MCF 10A (cell line): ENCODE data around the gene MST1R. TPM values are rescaled to one million over a fixed set of nuclear protein-coding genes. Genes with fewer than 3 reads are reported as not detected.

Source experiments
- BruUV-seq: library from RNA; stranded (reverse); fragments of 400-500 nt; replicated peaks from 2 replicates; lab custom pipeline; 2021; lab: Mats Ljungman, UMichigan
- CTCF ChIA-PET: fragments of 300-600 bp; sonication (Branson Sonifier 250); formaldehyde crosslinking; extraction: SDS; loops from one replicate; lab custom pipeline; 2021; ENCODE audit warnings: antibody characterized with exemption, inconsistent platforms; lab: Yijun Ruan, JAX
- POLR2A ChIA-PET: fragments of 300-600, 350-650 bp; sonication (Branson Sonifier 250); formaldehyde crosslinking; extraction: SDS; loops from one replicate; lab custom pipeline; 2020; ENCODE audit warnings: antibody characterized with exemption, inconsistent platforms; lab: Yijun Ruan, JAX
- DNase-seq: peaks from one replicate; pipeline ENCODE4 v3.0.0-alpha.2; 2018; ENCODE audit not compliant: unreplicated experiment
- H3K27ac Mint-ChIP-seq: one replicate; pipeline ENCODE4 v1.8.0; 2022; ENCODE audit warnings: mild to moderate bottlenecking, low read depth, mixed read lengths; ENCODE audit not compliant: unreplicated experiment
- H3K27me3 Mint-ChIP-seq: one replicate; pipeline ENCODE4 v1.8.0; 2022; ENCODE audit warnings: mixed read lengths; ENCODE audit not compliant: insufficient read depth, unreplicated experiment
- H3K36me3 Mint-ChIP-seq: one replicate; pipeline ENCODE4 v1.8.0; 2022; ENCODE audit warnings: mild to moderate bottlenecking, moderate library complexity, mixed read lengths; ENCODE audit not compliant: insufficient read depth, unreplicated experiment
- H3K4me1 Mint-ChIP-seq: one replicate; pipeline ENCODE4 v1.8.0; 2022; ENCODE audit warnings: mixed read lengths; ENCODE audit not compliant: insufficient read depth, unreplicated experiment
- H3K4me3 Mint-ChIP-seq: one replicate; pipeline ENCODE4 v1.8.0; 2022; ENCODE audit warnings: mild to moderate bottlenecking, moderate library complexity, mixed read lengths; ENCODE audit not compliant: unreplicated experiment
- H3K9me3 Mint-ChIP-seq: one replicate; pipeline ENCODE4 v1.8.0; 2022; ENCODE audit warnings: mixed read lengths; ENCODE audit not compliant: unreplicated experiment
- intact Hi-C: fragments of 100-400 bp; cut with micrococcal nuclease; formaldehyde crosslinking; loops from 2 replicates; pipeline ENCODE4 v1.14.1; 2022
- total RNA-seq: library from RNA; stranded (reverse); gene quantifications from 2 replicates; pipeline ENCODE4 v1.2.3, GENCODE V29; 2022
- TF ChIP-seq, protein P1 (sequence below): fragments of 200-600 bp; IDR thresholded peaks from one replicate; pipeline ENCODE4 v1.8.0; 2022; ENCODE audit warnings: antibody characterized with exemption, mild to moderate bottlenecking; ENCODE audit not compliant: unreplicated experiment

The MST1R gene
- total RNA-seq, 1 experiment from 2014 or later, result 103 TPM

DNA sequence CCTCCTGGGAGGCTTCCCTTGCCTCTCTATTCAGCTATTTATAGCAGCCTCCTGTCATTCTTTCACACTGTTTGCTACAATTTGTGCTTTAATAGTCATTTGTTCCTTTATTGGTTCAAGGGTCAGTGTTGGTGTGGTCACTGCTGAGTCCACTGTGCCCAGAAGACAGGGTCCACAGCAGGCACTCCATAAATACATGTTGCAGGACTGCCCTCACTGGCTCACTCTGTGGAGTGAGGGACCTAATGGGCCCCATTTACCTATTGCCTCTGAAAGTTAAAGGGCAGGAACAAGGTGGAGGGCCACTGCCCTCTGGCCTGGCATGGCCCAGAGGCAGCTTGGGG is 16.8 kb downstream of the MST1R start:
- H3K27ac Mint-ChIP-seq, result no peak overlapping the region
- CTCF ChIA-PET, result no interaction called here
- TF ChIP-seq, protein P1, sequence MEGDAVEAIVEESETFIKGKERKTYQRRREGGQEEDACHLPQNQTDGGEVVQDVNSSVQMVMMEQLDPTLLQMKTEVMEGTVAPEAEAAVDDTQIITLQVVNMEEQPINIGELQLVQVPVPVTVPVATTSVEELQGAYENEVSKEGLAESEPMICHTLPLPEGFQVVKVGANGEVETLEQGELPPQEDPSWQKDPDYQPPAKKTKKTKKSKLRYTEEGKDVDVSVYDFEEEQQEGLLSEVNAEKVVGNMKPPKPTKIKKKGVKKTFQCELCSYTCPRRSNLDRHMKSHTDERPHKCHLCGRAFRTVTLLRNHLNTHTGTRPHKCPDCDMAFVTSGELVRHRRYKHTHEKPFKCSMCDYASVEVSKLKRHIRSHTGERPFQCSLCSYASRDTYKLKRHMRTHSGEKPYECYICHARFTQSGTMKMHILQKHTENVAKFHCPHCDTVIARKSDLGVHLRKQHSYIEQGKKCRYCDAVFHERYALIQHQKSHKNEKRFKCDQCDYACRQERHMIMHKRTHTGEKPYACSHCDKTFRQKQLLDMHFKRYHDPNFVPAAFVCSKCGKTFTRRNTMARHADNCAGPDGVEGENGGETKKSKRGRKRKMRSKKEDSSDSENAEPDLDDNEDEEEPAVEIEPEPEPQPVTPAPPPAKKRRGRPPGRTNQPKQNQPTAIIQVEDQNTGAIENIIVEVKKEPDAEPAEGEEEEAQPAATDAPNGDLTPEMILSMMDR, result no peak
- H3K27me3 Mint-ChIP-seq, result no peaks in the 10 kb centered on the region
- peaks cover 24% of the 10 kb centered on the region for H3K36me3 Mint-ChIP-seq
- POLR2A ChIA-PET, result no interaction called here
- BruUV-seq, result no TSS peak
- no peak for DNase-seq
- H3K9me3 Mint-ChIP-seq, result no peaks in the 10 kb centered on the region
- no peaks in the 10 kb centered on the region for H3K4me1 Mint-ChIP-seq
- intact Hi-C loops, result no loop called here
- H3K4me3 Mint-ChIP-seq, result no peak overlapping the region

DNA sequence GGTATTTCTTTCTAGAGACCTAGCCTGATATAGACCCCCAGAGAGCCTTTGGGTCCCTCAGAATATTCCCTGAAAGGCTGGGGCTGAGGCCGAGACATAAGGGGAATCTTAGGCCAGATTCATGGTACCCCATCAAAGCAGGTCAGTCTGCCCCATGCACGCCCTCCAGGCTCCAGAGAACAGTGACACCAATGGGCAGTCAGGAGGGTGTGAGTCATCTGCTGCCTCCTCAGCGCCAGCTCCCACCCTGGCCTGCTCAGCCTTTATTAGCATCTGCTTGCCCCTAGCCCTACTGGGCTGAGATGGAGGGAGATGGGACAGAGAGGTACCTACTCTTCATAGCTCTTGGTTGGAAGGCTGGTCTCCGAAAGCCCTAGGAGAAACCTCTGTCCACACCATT is 19.7 kb downstream of the MST1R start:
- no peaks in the 10 kb centered on the region for H3K9me3 Mint-ChIP-seq
- intact Hi-C loops, result no loop called here
- CTCF ChIA-PET, result interaction anchor here (1.2 kb wide), 1 partner anchor 23 kb away, joined by 3 read pairs; no protein-coding TSS in a partner anchor
- peaks cover 11% of the 10 kb centered on the region for H3K36me3 Mint-ChIP-seq
- H3K27me3 Mint-ChIP-seq, result no peaks in the 10 kb centered on the region
- H3K4me1 Mint-ChIP-seq, result no peaks in the 10 kb centered on the region
- no TSS peak for BruUV-seq
- H3K27ac Mint-ChIP-seq, result no peak overlapping the region
- peak; percentile 30 for DNase-seq
- H3K4me3 Mint-ChIP-seq, result no peak overlapping the region
- POLR2A ChIA-PET, result interaction anchor here (0.6 to 2.4 kb wide), 5 partner anchors 10 to 23 kb away, joined by 3 to 9 read pairs (median 3); no protein-coding TSS in a partner anchor
- TF ChIP-seq, protein P1, result no peak

DNA sequence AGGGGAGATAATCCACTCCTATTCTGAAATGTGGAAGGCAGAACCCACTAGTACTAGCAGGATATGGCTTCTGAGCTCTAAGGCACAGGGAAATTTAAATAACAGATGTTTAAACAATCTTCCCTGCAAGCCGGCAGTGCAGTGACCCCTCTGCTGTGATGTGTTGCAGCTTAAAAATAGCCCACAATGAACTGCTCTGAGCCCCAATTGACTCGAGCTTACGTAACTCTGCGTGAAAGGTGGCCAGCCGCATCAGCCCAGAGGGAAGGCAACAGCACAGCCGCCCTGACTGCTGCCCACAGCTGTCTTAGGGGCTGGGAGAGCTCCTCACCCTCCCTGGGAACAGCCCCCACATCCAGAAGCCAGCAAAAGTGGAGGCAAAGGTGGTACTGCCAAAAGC is 21.5 kb downstream of the MST1R start:
- ChIA-PET CTCF (interaction anchor here (1.0 to 1.7 kb wide), 3 partner anchors 16 to 43 kb away, joined by 3 to 6 read pairs (median 4); no protein-coding TSS in a partner anchor), POLR2A (interaction anchor here (0.7 to 2.2 kb wide), 6 partner anchors 12 to 62 kb away, joined by 3 to 6 read pairs (median 4); partner anchors contain the start of gene CAMKV)
- Mint-ChIP-seq H3K27ac (no peak overlapping the region), H3K4me1 (no peaks in the 10 kb centered on the region), H3K27me3 (no peaks in the 10 kb centered on the region), H3K4me3 (no peak overlapping the region), H3K36me3 (peaks cover 16% of the 10 kb centered on the region), H3K9me3 (no peaks in the 10 kb centered on the region)
- TF ChIP-seq, protein P1, result no peak
- no TSS peak for BruUV-seq
- intact Hi-C loops, result no loop called here
- DNase-seq, result no peak

DNA sequence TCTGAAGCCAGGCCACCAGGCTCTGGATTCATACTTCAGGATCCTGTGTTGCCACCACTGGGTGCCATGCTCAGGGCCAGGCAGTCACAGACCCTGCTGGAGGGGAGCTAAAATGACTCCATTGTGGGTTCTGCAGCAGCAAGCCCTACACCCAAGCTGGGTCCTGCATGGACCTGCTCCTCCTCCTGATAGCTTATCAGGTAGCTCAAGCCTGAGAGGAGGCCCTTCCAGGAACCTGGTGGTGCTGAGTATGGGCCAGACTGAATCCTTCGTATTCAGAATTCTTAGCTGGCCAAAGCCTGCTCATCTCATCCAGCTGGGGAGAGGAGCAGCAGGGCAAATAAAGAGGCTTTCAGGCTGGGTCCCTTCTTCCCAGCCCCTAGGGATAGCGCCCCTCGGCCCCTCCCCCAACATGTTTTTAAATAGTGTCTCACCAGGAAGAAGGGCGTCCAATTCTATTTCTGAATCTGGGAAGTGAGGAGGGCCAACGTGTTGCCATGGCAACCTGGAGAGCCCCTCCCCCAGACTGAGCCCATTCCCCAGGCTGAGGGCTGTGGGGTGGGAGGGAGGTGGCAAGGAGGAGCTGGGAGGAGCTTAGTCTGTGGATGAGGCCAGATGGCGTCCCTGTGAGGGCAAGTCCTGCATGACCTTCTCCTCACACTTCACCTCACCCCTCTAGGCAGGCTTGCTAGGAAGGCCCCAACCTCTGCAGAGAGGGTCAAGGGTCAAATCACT is 22.9 kb downstream of the MST1R start:
- Mint-ChIP-seq H3K9me3 (no peaks in the 10 kb centered on the region), H3K36me3 (peaks cover 9% of the 10 kb centered on the region), H3K27me3 (no peaks in the 10 kb centered on the region), H3K4me3 (no peak overlapping the region), H3K27ac (no peak overlapping the region), H3K4me1 (no peaks in the 10 kb centered on the region)
- POLR2A ChIA-PET, result interaction anchor here (0.5 to 2.2 kb wide), 8 partner anchors 9 to 401 kb away, joined by 3 to 6 read pairs (median 3); partner anchors contain the start of gene CAMKV
- no peak for DNase-seq
- TF ChIP-seq, protein P1, result no peak
- CTCF ChIA-PET, result interaction anchor here (0.8 to 1.7 kb wide), 3 partner anchors 9 to 41 kb away, joined by 3 to 6 read pairs (median 3); no protein-coding TSS in a partner anchor
- intact Hi-C loops, result no loop called here
- no TSS peak for BruUV-seq
